ENCODE data around the gene WDFY2. TPM values are rescaled to one million over a fixed set of nuclear protein-coding genes. Genes with fewer than 3 reads are reported as not detected.
"Not testable (repeated sequence)": the region's sequence is repeated elsewhere in the genome, so short reads cannot be mapped to it uniquely, and the experiment has no call there.

WDFY2 gene
- total and polyA plus RNA-seq, 4 donors: 3.4 to 10.5 (median 5.8) TPM

- H3K9ac ChIP-seq (ENCODE audit: low read depth in 1 of 2, low read length in 2 of 2): no peak overlapping the region
- whole genome bisulfite sequencing: 91% methylated on average over 3 of the region's 3 CpGs
- H3K27me3 ChIP-seq (ENCODE audit: control insufficient read depth in 4 of 4, insufficient read depth in 4 of 4, low read length in 3 of 4): no peaks in the 10 kb centered on the region
- no peak overlapping the region for H3K4me3 ChIP-seq (ENCODE audit: low read depth in 1 of 3, low read length in 3 of 3)
- no peaks in the 10 kb centered on the region for H3K36me3 ChIP-seq (ENCODE audit: control insufficient read depth in 4 of 4, insufficient read depth in 3 of 4, low read depth in 1 of 4, low read length in 3 of 4)
- H3K4me1 ChIP-seq (ENCODE audit: control insufficient read depth in 4 of 4, insufficient read depth in 4 of 4, low read length in 3 of 4): peaks cover 0 to 3% (median 0%) of the 10 kb centered on the region in 4 donors
- no peak overlapping the region for H3K27ac ChIP-seq (ENCODE audit: low read depth in 1 of 2, low read length in 2 of 2)
- no peak for TF ChIP-seq HNF4G (IDR thresholded peaks at IDR 0.05)
- TF ChIP-seq SP1 (IDR thresholded peaks at IDR 0.05): no peak
- no peaks in the 10 kb centered on the region for H3K9me3 ChIP-seq (ENCODE audit: control insufficient read depth in 4 of 4, low read length in 3 of 4)
- DNase-seq (ENCODE audit: low spot score): no peak
Observed at GRCh38 chr13:51541037-51541436, 43.2 kb upstream of the WDFY2 start.

GRCh38 chr13:51541809-51542258 is 42.4 kb upstream of the WDFY2 start:
- TF ChIP-seq NR2F2 (IDR thresholded peaks at IDR 0.05) (no peak), SP1 (IDR thresholded peaks at IDR 0.05) (no peak), TAF1 (conservative IDR thresholded peaks at IDR 0.05) (no peak)
- WGBS: 71% methylated on average over 6 of the region's 6 CpGs
- H3K27ac ChIP-seq (ENCODE audit: low read depth in 1 of 2, low read length in 2 of 2): no peak overlapping the region
- H3K9ac ChIP-seq (ENCODE audit: low read depth in 1 of 2, low read length in 2 of 2): no peak overlapping the region
- no peaks in the 10 kb centered on the region for H3K9me3 ChIP-seq (ENCODE audit: control insufficient read depth in 4 of 4, low read length in 3 of 4)
- H3K27me3 ChIP-seq (ENCODE audit: control insufficient read depth in 4 of 4, insufficient read depth in 4 of 4, low read length in 3 of 4): no peaks in the 10 kb centered on the region
- DNase-seq (ENCODE audit: low spot score): no peak
- H3K4me1 ChIP-seq (ENCODE audit: control insufficient read depth in 4 of 4, insufficient read depth in 4 of 4, low read length in 3 of 4): peaks cover 0 to 3% (median 0%) of the 10 kb centered on the region in 4 donors
- H3K36me3 ChIP-seq (ENCODE audit: control insufficient read depth in 4 of 4, insufficient read depth in 3 of 4, low read depth in 1 of 4, low read length in 3 of 4): no peaks in the 10 kb centered on the region
- no peak overlapping the region for H3K4me3 ChIP-seq (ENCODE audit: low read depth in 1 of 3, low read length in 3 of 3)

GRCh38 chr13:51542346-51543242 is 41.7 kb upstream of the WDFY2 start:
- 55% methylated on average over 9 of the region's 9 CpGs for WGBS
- Histone ChIP-seq H3K27ac (ENCODE audit: low read depth in 1 of 2, low read length in 2 of 2) (no peak overlapping the region), H3K9me3 (ENCODE audit: control insufficient read depth in 4 of 4, low read length in 3 of 4) (no peaks in the 10 kb centered on the region), H3K27me3 (ENCODE audit: control insufficient read depth in 4 of 4, insufficient read depth in 4 of 4, low read length in 3 of 4) (no peaks in the 10 kb centered on the region), H3K9ac (ENCODE audit: low read depth in 1 of 2, low read length in 2 of 2) (peak overlapping the region in 1 of 2 donors; percentile 31), H3K4me1 (ENCODE audit: control insufficient read depth in 4 of 4, insufficient read depth in 4 of 4, low read length in 3 of 4) (peaks cover 0 to 3% (median 0%) of the 10 kb centered on the region in 4 donors), H3K36me3 (ENCODE audit: control insufficient read depth in 4 of 4, insufficient read depth in 3 of 4, low read depth in 1 of 4, low read length in 3 of 4) (no peaks in the 10 kb centered on the region), H3K4me3 (ENCODE audit: low read depth in 1 of 3, low read length in 3 of 3) (no peak overlapping the region)
- TF ChIP-seq ATF3 (IDR thresholded peaks at IDR 0.05) (no peak), HNF4G (IDR thresholded peaks at IDR 0.05) (no peak), FOXA2 (IDR thresholded peaks at IDR 0.05) (no peak), FOXA1 (IDR thresholded peaks at IDR 0.05) (no peak), GABPA (IDR thresholded peaks at IDR 0.05 in 1 of 2, conservative IDR thresholded peaks at IDR 0.05 in 1 of 2) (no peak), RXRA (IDR thresholded peaks at IDR 0.05) (no peak), EGR1 (IDR thresholded peaks at IDR 0.05; ENCODE audit: low read depth in 2 of 2) (no peak), TAF1 (conservative IDR thresholded peaks at IDR 0.05) (no peak)
- no peak for DNase-seq (ENCODE audit: low spot score)

GRCh38 chr13:51545446-51545845 is 38.8 kb upstream of the WDFY2 start:
- H3K9me3 ChIP-seq (ENCODE audit: control insufficient read depth in 4 of 4, low read length in 3 of 4); H3K4me3 ChIP-seq (ENCODE audit: low read depth in 1 of 3, low read length in 3 of 3); H3K4me1 ChIP-seq (ENCODE audit: control insufficient read depth in 4 of 4, insufficient read depth in 4 of 4, low read length in 3 of 4); H3K27ac ChIP-seq (ENCODE audit: low read depth in 1 of 2, low read length in 2 of 2); H3K9ac ChIP-seq (ENCODE audit: low read depth in 1 of 2, low read length in 2 of 2); DNase-seq (ENCODE audit: low spot score); H3K36me3 ChIP-seq (ENCODE audit: control insufficient read depth in 4 of 4, insufficient read depth in 3 of 4, low read depth in 1 of 4, low read length in 3 of 4); H3K27me3 ChIP-seq (ENCODE audit: control insufficient read depth in 4 of 4, insufficient read depth in 4 of 4, low read length in 3 of 4): not testable (repeated sequence)
- WGBS: 89% methylated on average over 3 of the region's 3 CpGs
